K562 (cell line): ENCODE data around the gene ZNF442. TPM values are rescaled to one million over a fixed set of nuclear protein-coding genes. Genes with fewer than 3 reads are reported as not detected.
A peak's percentile ranks its signal among the peaks of the same experiment; 100 is the strongest.

Experiments
- ATAC-seq: fragments of 200-7000 bp; cut with Tn5 transposase; 3 replicates; pipeline ENCODE4 v1.9.1; 2020; ENCODE audit warnings: moderate library complexity
- Bru-seq: library from RNA; stranded (reverse); fragments of 400-500 nt; gene quantifications from one replicate; lab custom pipeline; 2021; lab: Mats Ljungman, UMichigan
- BruChase-seq, 2 experiments: library from RNA; stranded (reverse); fragments of 400-500 nt; gene quantifications; one replicate each; lab custom pipeline; 2021; lab: Mats Ljungman, UMichigan
- BruUV-seq: library from RNA; stranded (reverse); fragments of 400-500 nt; replicated peaks from 2 replicates; lab custom pipeline; 2021; lab: Mats Ljungman, UMichigan
- CTCF ChIA-PET: fragments of 300-600 bp; formaldehyde crosslinking; extraction: SDS; loops from one replicate; lab custom pipeline; 2021; ENCODE audit warnings: low intra/inter-chr PET ratio; lab: Yijun Ruan, JAX
- POLR2A ChIA-PET: fragments of 300-600, 350-650 bp; sonication (Branson Sonifier 250); formaldehyde crosslinking; extraction: SDS; loops from one replicate; lab custom pipeline; 2021; ENCODE audit warnings: antibody characterized with exemption, inconsistent platforms; lab: Yijun Ruan, JAX
- DNase-seq, 4 experiments: peaks; one replicate each; pipeline versions ENCODE4 v3.0.0 to v3.0.0-alpha.2; 2011 to 2018; ENCODE audit warnings: low spot score in 3 of 4, mixed read lengths in 3 of 4; ENCODE audit errors: extremely low read depth in 1 of 4
- FAIRE-seq: peaks from 2 replicates; lab custom pipeline; 2011; peaks lifted over from hg19 to GRCh38; lab: Jason Lieb, UNC
- H2AFZ ChIP-seq: 2 replicates; pipeline ENCODE4 v1.6.0; 2011; ENCODE audit warnings: low read depth, low read length, control low read depth, inconsistent platforms
- H3K27ac ChIP-seq: fragments of 200-600 bp; 3 replicates; pipeline ENCODE4 v1.8.0; 2011; ENCODE audit warnings: low read depth, mild to moderate bottlenecking, control low read depth, inconsistent platforms, low read length, moderate library complexity, mixed read lengths; ENCODE audit errors: extremely low read depth
- H3K27me3 ChIP-seq, 2 experiments: fragments of 300-600 bp in 1 of 2; 2 replicates in 1 of 2; 3 replicates in 1 of 2; pipeline versions ENCODE4 v1.6.0 to v1.8.0; 2011; ENCODE audit warnings: inconsistent platforms in 2 of 2, low read length in 2 of 2, mild to moderate bottlenecking in 1 of 2, mixed read lengths in 1 of 2, moderate library complexity in 1 of 2; ENCODE audit not compliant: control insufficient read depth in 2 of 2, insufficient read depth in 2 of 2
- H3K36me3 ChIP-seq: fragments of 300-600 bp; 3 replicates; pipeline ENCODE4 v1.8.0; 2011; ENCODE audit warnings: mild to moderate bottlenecking, low read length, inconsistent platforms; ENCODE audit not compliant: control insufficient read depth, insufficient read depth
- H3K4me1 ChIP-seq, 2 experiments: fragments of 200-600 bp in 1 of 2; replicated peaks in 1 of 2; 2 replicates in 1 of 2; 3 replicates in 1 of 2; pipeline versions ENCODE4 v1.5.1 to v1.8.0; 2011; ENCODE audit warnings: inconsistent platforms in 2 of 2, low read length in 2 of 2, mild to moderate bottlenecking in 1 of 2, mixed read lengths in 1 of 2, moderate library complexity in 1 of 2; ENCODE audit not compliant: control insufficient read depth in 2 of 2, insufficient read depth in 2 of 2
- H3K4me2 ChIP-seq: 2 replicates; pipeline ENCODE4 v1.6.1; 2011; ENCODE audit warnings: low read length, control low read depth, inconsistent platforms, mixed read lengths; ENCODE audit not compliant: insufficient read depth
- H3K4me3 ChIP-seq: fragments of 200-600 bp; sonication (generic), shearing (Covaris generic); 2 replicates; pipeline ENCODE4 v1.5.1; 2016; ENCODE audit warnings: control low read depth, inconsistent platforms
- H3K79me2 ChIP-seq: fragments of 200-600 bp; 3 replicates; pipeline ENCODE4 v1.8.0; 2011; ENCODE audit warnings: low read length, inconsistent platforms; ENCODE audit not compliant: control insufficient read depth, insufficient read depth
- H3K9ac ChIP-seq, 2 experiments: 2 replicates each; pipeline versions ENCODE4 v1.6.0 to v1.6.1; 2011; ENCODE audit warnings: low read depth in 2 of 2, low read length in 2 of 2, control low read depth in 1 of 2, inconsistent platforms in 1 of 2, mild to moderate bottlenecking in 1 of 2, mixed read lengths in 1 of 2; ENCODE audit not compliant: insufficient read depth in 1 of 2
- H3K9me1 ChIP-seq: one replicate; pipeline ENCODE4 v1.6.0; 2011; ENCODE audit warnings: inconsistent platforms, mild to moderate bottlenecking, low read length, moderate library complexity; ENCODE audit not compliant: control insufficient read depth, insufficient read depth
- H3K9me3 ChIP-seq: replicated peaks from 2 replicates; pipeline ENCODE4 v1.5.1; 2011; ENCODE audit warnings: low read depth, low read length, inconsistent platforms; ENCODE audit not compliant: control insufficient read depth, insufficient read depth
- H4K20me1 ChIP-seq: replicated peaks from 2 replicates; pipeline ENCODE4 v1.6.1; 2011; ENCODE audit warnings: low read length, inconsistent platforms, mixed read lengths; ENCODE audit not compliant: control insufficient read depth, insufficient read depth
- CBX1 ChIP-seq: sonication (generic); IDR thresholded peaks from 2 replicates; pipeline ENCODE4 v1.6.1; 2016; ENCODE audit warnings: antibody characterized with exemption, low read depth, mild to moderate bottlenecking
- FOXK1 ChIP-seq: sonication (generic); formaldehyde crosslinking; IDR thresholded peaks from 2 replicates; pipeline ENCODE4 v1.8.0; 2022; ENCODE audit warnings: missing genetic modification reagents, mild to moderate bottlenecking, borderline replicate concordance
- YBX1 ChIP-seq: fragments of 450-650 bp; IDR thresholded peaks from 2 replicates; pipeline ENCODE4 v1.7.1; 2016; ENCODE audit warnings: mild to moderate bottlenecking
- ZBTB40 ChIP-seq, 2 experiments: fragments of 450-650 bp in 1 of 2; sonication (generic) in 1 of 2; formaldehyde crosslinking in 1 of 2; IDR thresholded peaks; 2 replicates each; pipeline versions ENCODE4 v1.7.1 to v1.9.0; 2016 to 2022; ENCODE audit warnings: inconsistent platforms in 1 of 2, mild to moderate bottlenecking in 1 of 2, missing genetic modification reagents in 1 of 2
- ZNF263 ChIP-seq: sonication (generic); formaldehyde crosslinking; IDR thresholded peaks from 2 replicates; pipeline ENCODE4 v1.8.0; 2022; ENCODE audit warnings: mild to moderate bottlenecking, missing genetic modification reagents, borderline replicate concordance
- WGBS: fragments of 100-300 bp; shearing (Covaris generic); methylation state at CpG from one replicate; pipeline ENCODE4 v1.1.6; 2016; ENCODE audit warnings: low coverage, mixed read lengths; ENCODE audit not compliant: insufficient coverage; ENCODE audit errors: missing lambda C conversion rate; 5-methylcytosine and 5-hydroxymethylcytosine counted together
- in situ Hi-C: fragments of 300-500 bp; cut with MboI; formaldehyde crosslinking; loops from 4 replicates; pipeline ENCODE4 v1.15.0; 2018; ENCODE audit warnings: inconsistent platforms, mixed read lengths
- intact Hi-C: fragments of 100-400 bp; cut with micrococcal nuclease; formaldehyde crosslinking; loops from 2 replicates; pipeline ENCODE4 v1.14.2; 2022
- long read RNA-seq, 3 experiments: library from polyadenylated mRNA in 2 of 3; library from RNA in 1 of 3; unstranded in 2 of 3; stranded (forward) in 1 of 3; transcript quantifications; one replicate each; pipeline ENCODE4 v2.0.0, GENCODE V29; 2019 to 2022
- polyA minus RNA-seq, 3 experiments: library from RNA; depleted of rRNA, polyadenylated mRNA; stranded (reverse); fragments of >200 nt; gene quantifications; 2 replicates each; pipeline ENCODE4 v1.2.3, GENCODE V29; 2011
- polyA plus RNA-seq, 8 experiments: library from polyadenylated mRNA; depleted of rRNA in 4 of 8; stranded (reverse) in 5 of 8; unstranded in 3 of 8; fragments of >200 nt; fragmentation: Nextera tagmentation in 2 of 8; fragmentation: Illumina TruSeq in 1 of 8; extraction: Ambion mirVana in 2 of 8; extraction: Trizol in 1 of 8; gene quantifications; 2 replicates each; pipeline versions ENCODE4 v1.2.1 to v1.2.3, GENCODE V29; 2011 to 2014; ENCODE audit warnings: inconsistent platforms in 1 of 8, missing spikeins in 1 of 8
- total RNA-seq, 7 experiments: library from RNA; depleted of rRNA in 6 of 7; stranded (reverse); fragments of >200 nt in 6 of 7; fragmentation: Illumina TruSeq in 2 of 7; extraction: Trizol in 2 of 7; gene quantifications; 2 replicates each; pipeline versions ENCODE4 v1.2.1 to v1.2.3, GENCODE V29; 2011 to 2021; ENCODE audit warnings: low replicate concordance in 1 of 7

The ZNF442 gene
- 5.8 and 20.6 TPM in 2 replicates for total RNA-seq (2011; cell fraction: chromatin; rRNA removed; ENCODE audit: low replicate concordance)
- total RNA-seq (2011; cell fraction: nucleolus; rRNA removed): 5.2 and 6.2 TPM in 2 replicates
- total RNA-seq (2011; cell fraction: nucleoplasm; rRNA removed): 5.9 and 6.8 TPM in 2 replicates
- total RNA-seq (2014; rRNA removed) (3.9 and 5.2 TPM in 2 replicates), total RNA-seq (2014; rRNA removed; fragmentation: Illumina TruSeq; extraction: Trizol) (7.0 and 7.1 TPM in 2 replicates), total RNA-seq (2015; rRNA removed; fragmentation: Illumina TruSeq; extraction: Trizol) (4.9 and 5.5 TPM in 2 replicates), total RNA-seq (2021) (3.4 and 4.1 TPM in 2 replicates), polyA plus RNA-seq (2011; rRNA removed) (4.7 and 5.2 TPM in 2 replicates), polyA plus RNA-seq (2014; fragmentation: Illumina TruSeq; extraction: Trizol) (2.5 TPM in 2 replicates), polyA plus RNA-seq (2014; fragmentation: Nextera tagmentation; extraction: Ambion mirVana) (1 to 10 TPM; 3.1 to 5.5 TPM), polyA plus RNA-seq (2014; rRNA removed) (1.7 and 2.6 TPM in 2 replicates), polyA minus RNA-seq (2011; rRNA and poly(A)+ RNA removed) (10.8 and 16.2 TPM in 2 replicates), Bru-seq, nascent RNA (percentile 74 among the genes with signal in this experiment), BruChase-seq, experiment 1, labeled RNA remaining after a 2-hour chase (percentile 70 among the genes with signal in this experiment), BruChase-seq, experiment 2, labeled RNA remaining after a 6-hour chase (percentile 76 among the genes with signal in this experiment)
- 0.39 and 1.4 TPM in 2 replicates for polyA plus RNA-seq (2011; cell fraction: cytosol; rRNA removed)
- 2.8 and 3.0 TPM in 2 replicates for polyA plus RNA-seq (2011; cell fraction: nucleus; rRNA removed)
- polyA plus RNA-seq (2012): 1.8 and 3.4 TPM in 2 replicates
- 1.8 and 4.4 TPM in 2 replicates for polyA minus RNA-seq (2011; cell fraction: cytosol; rRNA and poly(A)+ RNA removed)
- 1.2 and 3.6 TPM in 2 replicates for polyA minus RNA-seq (2011; cell fraction: nucleus; rRNA and poly(A)+ RNA removed)
- long read RNA-seq, experiment 1, transcript ZNF442-203 (3 exons, 1,906 nt): major isoform, 6 of 14 reads
- long read RNA-seq, experiment 1, partial matches to known transcripts: 0 of 14 reads
- long read RNA-seq, experiment 1, other reads (novel, unspliced or antisense): 8 of 14 reads
- long read RNA-seq, experiment 2, partial matches to known transcripts: 0 of 2 reads
- long read RNA-seq, experiment 2, other reads (novel, unspliced or antisense): 2 of 2 reads
- long read RNA-seq, experiment 3, partial matches to known transcripts: 0 of 4 reads
- long read RNA-seq, experiment 3, other reads (novel, unspliced or antisense): 3 of 4 reads

GRCh38 chr19:12365236-12366162 is at the start of gene ZNF442:
Gene ZNF442, minus strand, starts transcription at chr19:12365683. Its CDS starts 2,052 bp downstream, at chr19:12363631.
- TSS peak; percentile 72 for BruUV-seq
- POLR2A ChIA-PET: interaction anchor here (0.5 to 1.8 kb wide), 19 partner anchors 9 to 652 kb away, joined by 3 to 7 read pairs (median 3); partner anchors contain the start of genes FBXW9, ZNF20, ZNF563 and ZNF799
- H3K27ac ChIP-seq: peak within 1 kb of the TSS; percentile 84
- DNase-seq (peak; percentile 89 to 96 (median 92)), ATAC-seq (peak; percentile 99), FAIRE-seq (peak; percentile 99)
- no peaks in the 10 kb centered on the region for H3K9me3 ChIP-seq
- peak within 1 kb of the TSS; percentile 79 for H3K4me2 ChIP-seq
- CTCF ChIA-PET: no interaction called here
- in situ Hi-C loops: no loop called here
- intact Hi-C loops: loop anchor here (2.0 kb wide), 1 partner anchor 71 kb away; the partner anchor contains the start of gene ZNF44
- H2AFZ ChIP-seq: peak within 1 kb of the TSS; percentile 96
- no peaks in the 10 kb centered on the region for H4K20me1 ChIP-seq
- peak within 1 kb of the TSS; percentile 86 to 97 for H3K9ac ChIP-seq
- 1% methylated on average over 36 of the region's 51 CpGs for WGBS
- H3K36me3 ChIP-seq: no peaks in the 10 kb centered on the region
- peaks cover 3 to 16% of the 10 kb centered on the region in 2 experiments; a peak in 4 of 5 replicates for H3K4me1 ChIP-seq
- H3K9me1 ChIP-seq: no peaks in the 10 kb centered on the region
- H3K4me3 ChIP-seq: peak within 1 kb of the TSS; percentile 84
- H3K79me2 ChIP-seq: peaks cover 8% of the 10 kb centered on the region; the same call in 1 of the 3 replicates
- no peaks in the 10 kb centered on the region; a peak in 1 of 5 replicates for H3K27me3 ChIP-seq
- no peak for TF ChIP-seq FOXK1 (CRISPR knock-in tag)
- TF ChIP-seq ZBTB40 (IDR thresholded peaks at IDR 0.05): no peak
- TF ChIP-seq ZBTB40 (CRISPR knock-in tag; IDR thresholded peaks at IDR 0.05): no peak
- TF ChIP-seq YBX1: no peak
- TF ChIP-seq CBX1: peak; percentile 23; the same call in 1 of the 2 replicates
- TF ChIP-seq ZNF263 (CRISPR knock-in tag): 0 out of 2 replicates have a peak, but pooled peaks have one; percentile 36
